HG02642 (cell line): Measurements from ENCODE around the gene FCMR.
"Not testable (repeated sequence)": the region's sequence is repeated elsewhere in the genome, so short reads cannot be mapped to it uniquely, and the experiment has no call there.

Experiments
- ATAC-seq: cut with Tn5 transposase; IDR thresholded peaks from one replicate; pipeline ENCODE4 v1.9.1; 2021; ENCODE audit warnings: mild to moderate bottlenecking; ENCODE audit not compliant: unreplicated experiment, poor library complexity

FCMR gene

DNA sequence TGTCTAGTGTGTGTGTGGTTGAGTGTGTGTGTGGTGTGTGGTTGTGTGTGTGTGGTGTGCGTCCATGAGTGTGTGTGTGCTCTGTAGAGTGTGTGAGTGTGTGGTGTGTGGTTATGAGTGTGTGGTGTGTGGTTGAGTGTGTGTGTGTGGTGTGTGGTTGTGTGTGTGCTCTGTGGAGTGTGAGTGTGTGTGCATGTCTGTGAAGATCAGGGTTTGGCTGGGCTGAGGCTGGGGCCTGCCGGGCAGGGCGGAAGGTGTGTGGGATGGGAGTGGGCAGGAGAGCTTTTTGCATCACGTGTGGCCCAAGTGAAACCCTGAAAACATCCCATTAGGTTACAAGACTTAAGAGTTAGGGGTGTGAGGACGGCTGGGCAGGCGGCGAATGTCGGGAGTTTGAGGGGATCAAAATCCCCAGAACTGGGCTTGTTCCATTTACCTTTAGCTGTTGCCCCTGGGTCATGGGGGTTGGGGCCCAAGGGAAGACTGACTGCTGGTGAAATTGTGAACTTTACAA lies 2.9 kb upstream of the FCMR start:
- peak; percentile 26 for ATAC-seq

DNA sequence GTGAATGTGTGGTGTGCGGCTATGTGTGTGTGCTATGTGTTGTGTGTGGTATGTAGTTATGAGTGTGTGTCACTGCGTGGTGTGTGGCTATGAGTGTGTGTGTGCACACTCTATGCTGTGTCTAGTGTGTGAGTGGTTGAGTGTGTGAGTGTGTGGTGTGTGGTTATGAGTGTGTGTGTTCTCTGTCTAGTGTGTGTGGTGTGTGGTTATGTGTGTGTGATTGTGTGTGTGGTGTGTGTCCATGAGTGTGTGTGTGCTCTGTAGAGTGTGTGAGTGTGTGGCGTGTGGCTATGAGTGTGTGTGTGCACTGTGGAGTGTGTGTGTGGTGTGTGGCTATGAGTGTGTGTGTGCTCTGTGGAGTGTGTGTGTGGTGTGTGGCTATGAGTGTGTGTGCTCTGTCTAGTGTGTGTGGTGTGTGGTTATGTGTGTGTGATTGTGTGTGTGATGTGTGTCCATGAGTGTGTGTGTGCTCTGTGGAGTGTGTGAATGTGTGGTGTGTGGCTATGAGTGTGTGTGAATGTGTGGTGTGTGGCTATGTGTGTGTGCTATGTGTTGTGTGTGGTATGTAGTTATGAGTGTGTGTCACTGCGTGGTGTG lies 2.3 kb upstream of the FCMR start:
- ATAC-seq = not testable (repeated sequence)

DNA sequence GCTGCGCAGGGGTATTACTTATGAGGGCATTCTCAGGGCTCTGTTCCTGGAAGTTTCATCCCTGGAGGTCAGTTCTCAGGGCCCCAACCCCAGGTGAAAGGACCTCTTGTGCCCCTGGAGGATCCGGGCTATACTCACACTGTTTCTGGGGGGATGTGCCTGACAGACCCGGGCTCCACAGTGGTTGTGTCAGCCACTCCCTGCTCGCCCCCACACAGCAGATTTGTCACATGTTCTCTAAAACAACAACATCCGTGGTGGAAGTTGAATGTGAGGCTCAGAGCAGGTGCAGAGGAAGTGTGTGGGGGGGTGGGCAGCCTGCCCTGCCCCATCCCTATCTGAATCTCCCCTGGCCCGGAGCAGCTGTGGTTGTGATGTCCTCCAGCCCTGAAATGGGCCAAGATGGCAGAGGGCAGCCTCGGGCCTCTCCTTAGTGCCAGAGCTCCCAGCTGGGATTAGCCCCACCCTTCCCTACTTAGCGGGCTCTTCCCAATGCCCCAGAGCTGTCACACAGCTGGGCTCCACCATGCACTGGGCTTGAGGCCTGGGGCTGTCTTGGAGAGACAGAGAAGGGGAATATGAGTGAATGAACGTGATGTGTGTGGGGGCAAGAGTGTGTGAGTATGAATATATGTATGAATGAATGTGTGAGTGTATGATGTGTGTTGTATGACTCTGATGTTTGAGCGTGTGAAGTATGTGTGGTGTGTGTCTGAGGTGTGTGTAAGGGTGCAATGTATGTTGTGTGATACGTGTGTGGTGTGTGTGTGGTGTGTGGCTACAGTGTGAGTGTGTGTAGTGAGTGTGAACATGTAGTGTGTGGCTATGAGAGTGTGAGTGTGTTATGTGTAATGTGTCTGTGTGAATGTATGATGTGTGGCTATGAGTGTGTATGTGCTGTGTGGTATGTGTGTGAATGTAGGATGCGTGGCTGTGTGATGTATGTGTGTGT lies 1.5 kb upstream of the FCMR start:
- peak; percentile 58 for ATAC-seq

DNA sequence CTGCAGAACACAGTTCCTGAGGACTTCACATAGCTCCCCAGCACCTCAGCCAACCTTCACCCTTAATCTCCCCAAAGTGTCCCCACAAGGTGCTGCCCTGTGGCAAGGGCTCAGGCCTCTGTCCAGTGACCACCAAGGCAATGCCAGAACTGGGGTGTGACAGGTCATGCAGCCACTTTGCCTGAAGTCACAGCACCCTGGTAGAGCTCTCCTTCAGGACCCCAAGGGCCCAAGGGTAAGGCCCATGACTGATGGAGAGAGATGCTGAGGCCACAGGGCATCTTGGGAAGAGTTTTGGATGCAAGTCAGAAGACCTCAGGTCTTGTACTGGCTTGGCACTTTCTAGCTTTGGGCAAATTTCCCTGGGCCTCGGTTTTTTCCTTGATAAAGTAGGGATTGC lies 783 bp upstream of the FCMR start:
- ATAC-seq = no peak

DNA sequence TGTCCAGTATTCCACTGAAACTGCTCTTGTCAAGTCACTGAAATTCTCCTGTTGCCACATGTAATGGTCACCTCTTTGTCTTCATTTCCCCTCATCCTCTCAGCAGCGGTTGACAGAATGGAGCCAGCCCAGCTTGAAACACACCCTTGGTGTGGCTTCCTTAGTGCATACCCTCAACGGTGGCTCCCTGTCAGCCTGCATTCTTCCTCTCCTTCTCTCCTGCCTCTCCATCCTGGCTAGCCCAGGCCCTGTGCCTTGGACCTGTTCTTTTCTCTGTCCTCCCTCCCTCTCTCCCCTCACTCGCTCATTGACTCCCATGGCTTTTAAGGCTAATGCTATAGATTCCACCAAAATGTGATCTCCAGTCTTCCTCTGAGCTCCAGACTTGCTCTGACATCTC lies 3.7 kb downstream of the FCMR start:
- no peak for ATAC-seq

DNA sequence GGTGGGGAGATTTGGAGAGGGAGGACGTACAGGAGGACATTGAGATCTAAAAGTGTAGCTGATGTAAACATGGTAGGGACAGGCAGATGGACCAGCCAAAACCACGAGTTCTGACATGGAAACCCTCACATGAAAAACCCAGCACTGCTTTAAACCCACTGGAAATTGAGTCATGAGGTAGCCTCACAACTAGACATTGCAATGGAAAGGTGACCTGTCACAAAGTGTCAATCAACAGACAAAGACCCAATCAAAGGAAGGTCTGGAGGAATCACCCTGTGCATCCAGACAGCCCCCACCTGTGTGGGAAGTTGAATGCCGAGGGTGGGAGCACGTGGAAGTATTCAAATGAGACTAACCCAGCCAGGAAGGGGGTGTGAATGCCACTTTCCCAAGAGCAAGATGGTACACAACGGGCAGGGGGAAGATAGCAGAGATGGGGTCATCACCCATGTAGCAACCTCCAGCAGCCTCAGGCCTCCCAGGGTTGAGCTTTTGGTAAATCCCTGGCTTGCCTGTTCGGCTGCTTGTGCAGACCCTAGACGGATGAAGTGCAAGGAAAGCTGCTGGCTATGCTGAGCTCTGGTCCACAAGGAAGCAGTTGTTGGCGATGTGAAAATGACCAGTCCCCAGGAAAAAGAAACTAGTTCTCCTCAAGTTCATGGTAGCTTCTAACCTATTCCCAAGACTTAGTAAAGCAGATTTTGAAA lies 5.6 kb downstream of the FCMR start:
- no peak for ATAC-seq

DNA sequence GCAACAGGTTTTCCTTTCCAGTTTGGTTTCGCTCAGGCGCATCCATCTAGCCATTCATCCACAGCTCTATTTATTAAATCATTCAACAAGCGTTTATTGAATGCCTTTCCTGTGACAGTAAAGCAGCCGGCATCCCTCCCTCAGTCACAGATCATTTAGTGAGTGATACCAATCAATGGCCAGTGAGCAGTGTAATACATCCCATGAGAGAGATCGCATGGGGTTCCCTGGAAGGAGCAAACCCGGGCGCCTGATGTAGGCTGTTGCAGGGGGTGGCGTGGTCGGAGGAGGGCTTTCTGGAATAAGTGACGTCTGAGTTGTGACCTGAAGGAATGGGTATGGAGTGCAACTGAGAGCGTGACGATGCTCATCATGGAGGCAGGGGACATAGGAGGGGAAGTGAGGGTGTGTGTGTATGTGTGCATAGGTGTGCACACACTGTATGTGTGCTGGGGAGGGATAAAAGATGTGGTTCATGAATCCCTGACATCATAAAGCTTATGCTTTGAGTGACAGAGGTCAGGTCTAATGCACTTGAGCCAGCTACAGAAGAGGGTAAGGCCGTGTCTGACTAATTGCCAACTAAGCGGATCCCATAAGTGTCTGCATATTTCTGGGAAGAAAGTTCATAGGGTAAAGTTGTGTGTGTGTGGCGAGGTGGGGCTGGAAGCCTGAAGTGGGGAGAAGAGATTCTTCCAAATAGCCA lies 6.6 kb downstream of the FCMR start:
- ATAC-seq = no peak

DNA sequence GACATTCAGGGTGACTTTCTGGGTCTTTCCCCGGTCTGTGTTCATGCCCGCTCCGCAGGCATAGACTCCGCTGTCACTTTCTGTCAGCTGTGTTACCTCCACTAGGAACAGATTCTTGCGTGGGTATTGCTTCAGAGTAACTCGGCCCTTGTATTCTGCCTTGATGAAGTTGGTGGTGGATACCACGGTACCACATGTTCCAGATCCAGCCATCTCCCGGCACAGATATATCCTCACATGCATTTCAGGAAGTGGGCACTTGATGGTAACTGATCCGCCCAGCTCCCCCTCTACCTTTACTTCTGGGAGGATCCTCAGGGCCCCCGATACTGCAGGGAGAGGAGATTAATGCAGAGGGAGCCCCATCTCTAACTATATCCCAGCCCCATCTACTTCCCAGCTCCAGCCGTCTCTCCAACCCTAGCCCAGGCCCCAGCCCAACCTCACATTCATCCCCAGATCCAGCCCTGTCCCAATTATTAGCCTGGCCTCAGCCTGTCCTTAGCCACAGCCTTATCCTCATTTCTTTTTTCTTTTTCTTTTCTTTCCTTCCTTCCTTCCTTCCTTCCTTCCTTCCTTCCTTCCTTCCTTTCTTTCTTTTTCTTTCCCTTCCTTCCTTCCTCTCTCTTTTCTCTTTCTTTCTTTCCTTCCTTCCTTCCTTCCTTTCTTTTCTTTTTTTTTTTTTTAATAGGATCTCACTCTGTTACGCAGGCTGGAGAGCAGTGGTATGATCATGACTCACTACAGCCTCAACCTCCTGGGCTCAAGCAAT lies 7.8 kb downstream of the FCMR start:
- no peak for ATAC-seq

DNA sequence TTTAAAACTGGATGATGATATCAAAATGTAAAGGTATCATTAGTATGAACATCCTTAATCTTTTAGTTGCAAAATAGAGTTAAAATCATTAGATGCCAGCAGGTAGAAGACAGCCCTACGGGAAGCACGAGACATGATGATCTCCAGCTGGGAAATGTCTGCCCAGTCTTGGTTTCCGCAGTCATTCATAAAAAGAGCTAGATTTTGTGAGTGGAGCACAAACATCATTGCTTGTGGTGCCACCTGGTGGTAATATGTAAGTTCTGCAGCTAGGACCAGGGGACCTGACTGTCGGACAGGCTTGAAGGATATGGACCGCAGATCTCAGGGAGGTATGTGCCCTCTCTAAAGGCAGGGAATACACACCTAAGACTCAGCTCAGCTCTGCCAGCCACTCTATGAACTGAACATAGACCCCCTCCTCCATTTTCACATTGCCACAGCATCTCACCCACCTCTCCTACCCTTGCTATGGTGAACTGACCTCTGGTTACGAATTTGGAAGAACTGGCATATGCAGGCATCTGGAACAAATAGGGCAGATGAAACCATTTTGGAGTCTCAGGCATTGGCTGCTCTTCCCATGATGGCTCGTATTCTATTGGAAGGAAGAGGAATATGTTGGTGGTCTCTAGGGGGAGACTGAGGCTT lies 9.2 kb downstream of the FCMR start:
- peak; percentile 53 for ATAC-seq

DNA sequence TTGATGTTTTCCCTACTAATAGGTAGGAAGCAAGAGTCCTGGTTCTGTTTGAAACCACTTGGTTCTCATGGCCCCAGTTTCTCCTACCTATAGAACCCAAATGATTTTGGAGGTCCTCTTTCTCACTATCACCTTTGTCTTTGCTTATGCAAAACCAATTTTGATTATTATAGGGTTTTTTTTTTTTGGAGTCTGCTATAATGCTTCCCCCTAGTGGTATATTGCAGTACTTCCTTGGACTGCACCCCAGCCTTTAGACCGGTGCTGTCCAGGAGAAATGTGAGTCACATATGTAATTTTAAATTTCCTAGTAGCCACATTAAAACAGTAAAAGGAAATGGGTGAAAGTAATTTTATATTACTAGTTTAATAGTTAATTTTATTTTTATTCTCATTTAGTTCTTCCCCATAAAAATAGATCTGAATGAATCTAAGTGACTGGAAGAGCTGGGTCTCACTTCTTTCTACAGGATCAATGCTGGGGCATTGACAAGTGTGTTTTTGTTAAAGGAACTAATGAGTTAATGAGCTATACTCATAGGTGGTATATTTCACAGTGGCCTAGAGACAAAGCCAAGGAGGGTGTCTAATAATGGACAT lies 10.6 kb downstream of the FCMR start:
- ATAC-seq = no peak

DNA sequence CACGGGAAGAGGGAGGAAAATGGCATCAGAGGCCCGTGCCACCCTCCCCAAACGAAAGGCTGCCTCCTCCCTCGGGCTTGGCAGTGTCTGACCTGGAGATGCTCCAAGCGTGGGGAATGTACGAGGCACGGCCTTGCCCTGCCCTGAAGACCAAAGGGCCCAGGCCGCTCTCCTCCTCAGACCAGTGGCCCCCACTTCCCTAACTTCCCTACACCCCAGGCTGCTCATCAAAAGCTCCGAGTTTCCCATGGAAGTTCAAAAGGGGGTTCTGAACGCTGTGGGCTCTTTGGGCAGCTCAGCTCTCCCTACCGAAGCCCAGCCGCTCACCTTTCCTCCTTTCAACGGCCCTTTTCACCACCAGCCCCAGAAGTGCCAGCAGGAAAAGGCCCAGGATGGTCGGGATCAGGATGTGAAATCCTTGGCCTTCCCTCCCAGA lies 11.8 kb downstream of the FCMR start:
- ATAC-seq = no peak

DNA sequence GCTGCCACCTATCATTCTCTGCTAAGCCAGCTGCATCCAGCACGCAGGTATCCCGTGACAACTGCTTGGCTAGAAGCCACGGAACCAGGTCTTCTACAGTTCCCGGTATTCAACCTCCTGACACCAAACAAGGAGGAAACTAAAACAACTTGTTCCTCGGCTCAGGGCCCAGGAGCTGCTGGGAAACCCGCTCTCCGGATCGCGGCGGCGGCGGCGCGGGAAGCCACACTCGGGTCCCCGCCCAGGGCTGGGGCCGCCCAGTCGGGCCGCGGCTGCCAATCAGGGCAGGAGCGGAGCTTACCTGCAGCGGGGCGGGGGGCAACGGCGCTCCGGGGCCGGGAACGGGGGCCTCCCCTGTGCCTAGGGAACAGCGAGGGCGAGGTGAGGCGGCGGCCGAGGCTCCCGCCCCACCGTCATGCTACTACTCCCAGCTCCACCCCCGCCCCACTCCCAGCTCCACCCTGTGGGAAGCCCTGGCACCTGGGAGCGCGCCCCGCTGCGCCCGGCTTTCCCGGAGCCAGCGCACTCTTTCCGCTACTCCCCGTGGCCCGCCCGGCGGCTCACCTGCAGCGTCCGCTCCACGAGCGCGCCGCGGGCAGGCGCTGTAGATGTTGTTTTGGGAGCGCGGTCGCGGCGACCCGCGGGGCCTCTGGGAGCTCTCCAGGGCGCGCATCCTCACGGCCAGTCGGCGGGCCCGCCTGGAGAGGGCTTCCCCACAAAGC lies 12.4 kb downstream of the FCMR start:
- no peak for ATAC-seq

DNA sequence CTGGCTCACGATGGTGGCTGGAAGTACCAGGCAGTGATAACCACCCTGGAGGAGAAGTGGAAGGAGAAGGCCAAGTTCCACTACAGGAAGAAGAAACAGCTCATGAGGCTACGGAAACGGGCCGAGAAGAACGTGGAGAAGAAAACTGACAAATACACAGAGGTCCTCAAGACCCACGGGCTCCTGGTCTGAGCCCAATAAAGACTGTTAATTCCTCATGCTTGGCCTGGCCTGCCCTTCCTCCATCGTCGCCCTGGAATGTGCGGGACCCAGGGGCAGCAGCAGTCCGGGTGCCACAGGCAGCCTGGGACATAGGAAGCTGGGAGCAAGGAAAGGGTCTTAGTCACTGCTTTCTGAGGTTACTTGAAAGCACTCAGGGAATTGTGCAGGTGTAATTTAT lies 13.7 kb downstream of the FCMR start:
- ATAC-seq = no peak

DNA sequence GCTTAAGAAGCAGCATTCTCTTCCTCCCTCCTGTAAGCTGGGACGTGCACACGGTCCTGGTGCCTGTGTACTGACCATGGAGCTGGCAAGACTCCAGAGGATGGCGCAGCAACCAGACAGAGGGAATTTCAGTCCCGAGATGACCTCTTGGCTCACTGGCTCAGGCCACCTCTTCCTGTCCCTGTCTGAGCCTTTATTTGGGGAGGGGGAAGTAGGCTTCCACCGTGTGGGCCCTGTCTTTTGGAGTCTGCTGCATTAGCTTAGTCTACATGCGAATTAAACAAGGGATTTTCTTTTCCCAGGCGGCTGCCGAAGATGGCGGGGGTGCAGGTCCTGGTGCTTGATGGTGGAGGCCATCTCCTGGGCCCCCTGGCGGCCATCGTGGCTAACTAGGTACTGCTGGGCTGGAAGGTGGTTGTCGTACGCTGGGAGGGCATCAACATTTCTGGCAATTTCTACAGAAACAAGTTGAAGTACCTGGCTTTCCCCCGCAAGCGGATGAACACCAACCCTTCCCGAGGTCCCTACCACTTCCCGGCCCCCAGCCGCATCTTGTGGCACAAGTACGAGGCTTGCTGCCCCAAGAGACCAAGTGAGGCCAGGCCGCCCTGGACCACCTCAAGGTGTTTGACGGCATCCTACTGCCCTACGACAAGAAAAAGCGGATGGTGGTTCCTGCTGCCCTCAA lies 14.3 kb downstream of the FCMR start:
- no peak for ATAC-seq

DNA sequence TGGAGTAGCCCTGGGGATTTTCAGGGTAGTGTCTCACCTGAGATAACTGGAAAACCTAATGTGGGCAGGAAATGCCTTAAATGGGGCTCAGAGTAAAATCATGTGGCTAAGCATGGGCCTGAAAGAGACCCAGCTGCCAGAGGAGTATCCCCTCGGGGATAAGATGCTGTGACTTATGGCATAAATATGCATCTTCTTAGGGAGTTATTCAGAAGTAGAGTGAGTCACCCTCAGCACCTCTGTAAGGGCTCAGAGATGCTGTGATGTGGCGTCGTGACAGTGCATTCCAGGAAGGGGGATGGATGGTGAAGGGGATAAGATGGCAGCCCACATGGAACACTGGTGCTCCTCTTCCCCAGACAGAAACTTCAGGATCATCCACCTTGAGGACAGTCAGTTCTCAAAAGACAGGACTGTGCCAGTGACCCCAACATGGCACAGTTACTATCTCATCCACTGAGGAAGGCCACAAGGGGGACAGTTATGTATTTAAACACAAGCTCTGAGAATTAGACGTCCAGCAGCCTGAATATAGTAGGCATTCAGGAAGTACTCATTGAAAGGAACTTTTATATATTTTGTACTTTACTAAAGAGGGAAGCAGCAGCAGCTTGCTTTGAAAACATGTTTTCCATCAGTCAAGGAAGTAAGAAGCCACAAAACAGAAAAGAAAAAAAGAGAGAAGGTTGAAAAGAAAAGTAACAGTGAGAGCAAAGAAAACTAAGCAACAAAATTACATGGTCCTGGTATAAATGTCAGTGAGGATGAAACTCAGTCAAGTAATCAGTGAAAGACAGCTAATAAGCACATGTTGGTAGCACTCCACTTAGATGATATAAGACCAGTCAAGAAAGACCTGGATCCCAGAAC lies 16.2 kb downstream of the FCMR start:
- ATAC-seq = peak; percentile 71

DNA sequence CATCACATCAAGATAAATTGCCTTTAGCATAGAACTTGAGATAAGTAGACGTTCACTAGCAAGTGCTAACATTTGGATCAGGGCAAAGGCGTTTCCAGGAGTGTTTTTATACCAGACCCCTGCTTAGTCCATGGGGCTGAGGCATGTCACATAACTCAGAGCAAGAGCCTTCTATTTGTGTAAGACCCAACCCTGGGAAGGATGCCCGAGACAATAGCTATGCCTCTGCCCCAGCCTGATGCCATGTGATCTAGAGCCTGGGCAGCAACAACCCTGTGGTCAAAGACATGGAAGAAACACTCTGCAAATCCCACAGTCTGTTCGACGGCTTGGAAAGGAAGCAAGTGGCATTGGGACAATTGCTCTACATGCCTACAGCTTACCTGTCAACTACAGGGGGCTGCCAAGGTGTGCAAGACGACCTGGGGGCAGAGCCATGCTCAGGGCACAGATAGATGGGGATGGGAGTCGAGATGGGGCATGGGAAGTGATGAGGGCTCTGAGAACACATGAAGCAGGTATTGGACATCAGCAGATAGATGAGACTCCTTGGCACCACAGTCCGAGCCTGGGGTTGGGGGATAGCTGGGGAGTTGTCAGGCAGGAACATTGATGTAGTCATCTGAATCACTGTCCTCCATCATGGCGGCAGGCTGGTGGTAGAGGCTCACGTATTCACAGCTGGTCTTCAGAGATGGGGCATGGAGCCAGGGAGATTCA lies 17.2 kb downstream of the FCMR start:
- no peak for ATAC-seq
